ENCODE measurements around the gene PNN. TPM values are rescaled to one million over a fixed set of nuclear protein-coding genes. Genes with fewer than 3 reads are reported as not detected.
"Not testable (repeated sequence)": the region's sequence is repeated elsewhere in the genome, so short reads cannot be mapped to it uniquely, and the experiment has no call there.

Gene PNN
- total and polyA plus RNA-seq, 2 donors (not counting 3 experiments of a cell fraction or from before 2014, with no cell fraction given), result 27.3 to 79.4 TPM

GRCh38 chr14:39220473-39220872 lies 45.4 kb downstream of the PNN start:
- H3K79me2 ChIP-seq (ENCODE audit: control insufficient read depth, insufficient read depth, low read length); H3K27me3 ChIP-seq (ENCODE audit: control insufficient read depth in 2 of 2, insufficient read depth in 2 of 2, low read length in 2 of 2); H3K9me1 ChIP-seq (replicated peaks; ENCODE audit: control insufficient read depth, extremely low read depth, insufficient read depth, low read length); H3K4me3 ChIP-seq (replicated peaks in 1 of 3; ENCODE audit: insufficient read depth in 1 of 3, low read depth in 1 of 3, low read length in 3 of 3); CTCF ChIA-PET; H4K20me1 ChIP-seq (replicated peaks; ENCODE audit: control insufficient read depth, extremely low read depth, insufficient read depth, low read length); H2AFZ ChIP-seq (ENCODE audit: low read depth, low read length); H3K4me2 ChIP-seq (ENCODE audit: insufficient read depth, low read length); BruUV-seq (replicated peaks); intact Hi-C loops (cut with micrococcal nuclease); H3K9me3 ChIP-seq (replicated peaks; ENCODE audit: control insufficient read depth, insufficient read depth, low read length); FAIRE-seq; dilution Hi-C loops (cut with MboI; ENCODE audit: extremely low pct_ligation_motif_present, low sequenced_read_pairs); H3K9ac ChIP-seq (replicated peaks; ENCODE audit: extremely low read depth, insufficient read depth, low read length); H3K27ac ChIP-seq (ENCODE audit: insufficient read depth, low read depth, low read length); H3K36me3 ChIP-seq (ENCODE audit: control insufficient read depth in 2 of 2, extremely low read depth in 1 of 2, insufficient read depth in 2 of 2, low read length in 2 of 2); DNase-seq (ENCODE audit: low read depth, low spot score); POLR2A ChIA-PET: not testable (repeated sequence)
- H3K4me1 ChIP-seq (ENCODE audit: control insufficient read depth, extremely low read depth, insufficient read depth, low read length), result peaks cover 23% of the 10 kb centered on the region

GRCh38 chr14:39228044-39228443 lies 53.0 kb downstream of the PNN start:
- Histone ChIP-seq H3K9ac (replicated peaks; ENCODE audit: extremely low read depth, insufficient read depth, low read length) (no peak overlapping the region), H3K4me2 (ENCODE audit: insufficient read depth, low read length) (no peak overlapping the region), H2AFZ (ENCODE audit: low read depth, low read length) (no peak overlapping the region), H3K9me3 (replicated peaks; ENCODE audit: control insufficient read depth, insufficient read depth, low read length) (no peaks in the 10 kb centered on the region), H3K27ac (ENCODE audit: insufficient read depth, low read depth, low read length) (no peak overlapping the region), H3K9me1 (replicated peaks; ENCODE audit: control insufficient read depth, extremely low read depth, insufficient read depth, low read length) (no peaks in the 10 kb centered on the region), H3K27me3 (ENCODE audit: control insufficient read depth in 2 of 2, insufficient read depth in 2 of 2, low read length in 2 of 2) (no peaks in the 10 kb centered on the region), H3K4me1 (ENCODE audit: control insufficient read depth, extremely low read depth, insufficient read depth, low read length) (no peaks in the 10 kb centered on the region), H3K79me2 (ENCODE audit: control insufficient read depth, insufficient read depth, low read length) (no peaks in the 10 kb centered on the region), H3K36me3 (ENCODE audit: control insufficient read depth in 2 of 2, extremely low read depth in 1 of 2, insufficient read depth in 2 of 2, low read length in 2 of 2) (no peaks in the 10 kb centered on the region), H4K20me1 (replicated peaks; ENCODE audit: control insufficient read depth, extremely low read depth, insufficient read depth, low read length) (no peaks in the 10 kb centered on the region), H3K4me3 (replicated peaks in 1 of 3; ENCODE audit: insufficient read depth in 1 of 3, low read depth in 1 of 3, low read length in 3 of 3) (no peak overlapping the region)
- dilution Hi-C loops (cut with MboI; ENCODE audit: extremely low pct_ligation_motif_present, low sequenced_read_pairs), result no loop called here
- DNase-seq (ENCODE audit: low read depth, low spot score), result no peak
- intact Hi-C loops (cut with micrococcal nuclease), result no loop called here
- CTCF ChIA-PET, result no interaction called here
- POLR2A ChIA-PET, result no interaction called here
- peak; percentile 47 for FAIRE-seq
- TF ChIP-seq CTCF (IDR thresholded peaks at IDR 0.05; ENCODE audit: extremely low read depth in 1 of 2, insufficient read depth in 1 of 2, low read depth in 1 of 2, low read length in 2 of 2), result no peak
- BruUV-seq (replicated peaks), result no TSS peak
